Uterus (tissue), 2 donors: ENCODE results near the gene CD300LG.

Experiments
- POLR2A ChIP-seq, 2 donors: fragments of 450-650 bp; IDR thresholded peaks; one replicate each; pipeline ENCODE4 v1.6.1; 2016; ENCODE audit warnings: antibody characterized with exemption in 2 of 2, mild to moderate bottlenecking in 1 of 2, moderate library complexity in 1 of 2
- TF ChIP-seq, protein P1 (sequence below), 4 experiments: fragments of 200-600 bp in 2 of 4; fragments of 450-650 bp in 2 of 4; sonication (generic) in 2 of 4; IDR thresholded peaks; one replicate each; pipeline ENCODE4 v1.5.1; 2016 to 2019; ENCODE audit warnings: antibody characterized with exemption in 4 of 4, mild to moderate bottlenecking in 2 of 4, moderate library complexity in 1 of 4

DNA sequence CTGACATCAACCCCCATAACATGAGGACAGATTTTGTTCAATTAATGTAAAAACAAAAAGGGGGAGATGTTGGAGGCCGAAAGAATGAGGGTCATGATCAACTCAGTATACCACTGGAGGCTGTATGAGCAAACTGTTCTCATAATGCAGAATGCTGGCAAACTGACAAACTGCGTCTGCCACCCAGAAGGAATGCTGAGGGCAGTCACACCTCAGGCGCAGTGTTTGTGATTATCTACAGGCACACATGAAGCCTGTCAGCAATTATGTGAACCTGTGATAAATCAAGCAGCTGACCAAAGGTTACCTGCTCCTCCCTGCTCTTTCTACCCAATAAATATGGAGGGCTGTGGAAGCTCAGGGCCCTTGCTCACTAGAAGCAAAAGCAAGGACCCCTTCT is 27.3 kb downstream of the CD300LG start:
- TF ChIP-seq, protein P1, sequence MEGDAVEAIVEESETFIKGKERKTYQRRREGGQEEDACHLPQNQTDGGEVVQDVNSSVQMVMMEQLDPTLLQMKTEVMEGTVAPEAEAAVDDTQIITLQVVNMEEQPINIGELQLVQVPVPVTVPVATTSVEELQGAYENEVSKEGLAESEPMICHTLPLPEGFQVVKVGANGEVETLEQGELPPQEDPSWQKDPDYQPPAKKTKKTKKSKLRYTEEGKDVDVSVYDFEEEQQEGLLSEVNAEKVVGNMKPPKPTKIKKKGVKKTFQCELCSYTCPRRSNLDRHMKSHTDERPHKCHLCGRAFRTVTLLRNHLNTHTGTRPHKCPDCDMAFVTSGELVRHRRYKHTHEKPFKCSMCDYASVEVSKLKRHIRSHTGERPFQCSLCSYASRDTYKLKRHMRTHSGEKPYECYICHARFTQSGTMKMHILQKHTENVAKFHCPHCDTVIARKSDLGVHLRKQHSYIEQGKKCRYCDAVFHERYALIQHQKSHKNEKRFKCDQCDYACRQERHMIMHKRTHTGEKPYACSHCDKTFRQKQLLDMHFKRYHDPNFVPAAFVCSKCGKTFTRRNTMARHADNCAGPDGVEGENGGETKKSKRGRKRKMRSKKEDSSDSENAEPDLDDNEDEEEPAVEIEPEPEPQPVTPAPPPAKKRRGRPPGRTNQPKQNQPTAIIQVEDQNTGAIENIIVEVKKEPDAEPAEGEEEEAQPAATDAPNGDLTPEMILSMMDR (IDR thresholded peaks at IDR 0.05), result no peak
- no peak for TF ChIP-seq POLR2A (IDR thresholded peaks at IDR 0.05)
